GM19328 (cell line): ENCODE data around the gene LRCH1.

Experiments
- ATAC-seq: cut with Tn5 transposase; IDR thresholded peaks from one replicate; pipeline ENCODE4 v1.9.1; 2021; ENCODE audit warnings: mild to moderate bottlenecking, moderate library complexity; ENCODE audit not compliant: unreplicated experiment

Gene LRCH1

DNA sequence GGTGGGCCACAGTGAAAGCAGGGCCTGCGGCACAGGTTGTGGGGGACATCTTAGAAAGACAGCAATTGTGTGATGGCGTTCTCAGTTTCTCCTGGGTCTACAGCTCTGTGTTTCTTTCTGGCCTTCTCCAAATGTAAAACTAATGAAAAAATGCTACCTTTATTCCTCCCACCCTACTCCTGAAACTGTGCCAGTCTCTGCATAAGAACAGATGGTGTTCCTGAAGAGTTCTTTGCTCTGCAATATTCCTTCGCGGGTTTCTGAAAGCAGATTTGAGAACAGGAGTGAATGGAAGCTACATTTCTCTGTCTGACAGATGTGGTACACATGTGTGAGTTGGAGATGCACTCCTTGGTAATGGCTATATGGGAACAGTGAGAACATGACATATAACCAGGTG lies 18.0 kb upstream of the LRCH1 start:
- ATAC-seq, result no peak

- ATAC-seq, result no peak
Observed at GRCh38 chr13:46535825-46536224, 17.1 kb upstream of the LRCH1 start.

GRCh38 chr13:46536341-46536740 lies 16.6 kb upstream of the LRCH1 start:
- no peak for ATAC-seq

DNA sequence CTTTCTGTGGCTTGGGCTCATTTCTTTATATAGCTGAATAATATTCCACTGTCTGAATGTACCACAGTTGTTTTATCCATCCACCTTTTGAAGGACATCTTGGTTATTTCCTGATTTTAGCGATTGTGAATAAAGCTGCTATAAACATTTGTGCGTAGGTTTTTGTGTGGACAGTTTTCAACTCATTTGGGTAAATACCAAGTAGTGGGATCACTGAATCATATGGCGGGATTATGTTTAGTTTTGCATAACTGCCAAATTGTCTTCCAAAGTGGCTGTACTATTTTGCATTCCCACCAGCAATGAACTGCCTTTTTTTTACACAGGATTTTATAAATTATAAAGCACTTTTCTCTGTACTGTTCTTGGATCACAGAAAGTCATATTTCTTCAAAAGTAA lies 13.7 kb upstream of the LRCH1 start:
- ATAC-seq, result no peak

DNA sequence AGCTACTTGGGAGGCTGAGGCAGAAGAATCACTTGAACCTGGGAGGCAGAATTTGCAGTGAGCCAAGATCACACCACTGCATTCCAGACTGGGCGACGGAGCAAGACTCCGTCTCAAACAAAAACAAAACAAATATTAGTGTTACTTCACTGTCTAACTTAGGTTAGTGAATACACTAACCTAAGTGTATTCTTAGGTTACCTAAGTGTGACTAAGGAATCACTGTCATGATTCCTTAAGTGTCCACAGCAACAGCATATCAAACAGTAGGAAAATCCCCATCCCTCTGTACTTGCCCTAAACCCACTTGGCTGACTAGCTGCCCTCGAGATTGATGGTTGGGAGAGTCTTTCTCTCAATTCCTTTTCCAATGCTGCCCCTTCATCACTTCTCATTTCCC lies 11.8 kb upstream of the LRCH1 start:
- ATAC-seq, result no peak

DNA sequence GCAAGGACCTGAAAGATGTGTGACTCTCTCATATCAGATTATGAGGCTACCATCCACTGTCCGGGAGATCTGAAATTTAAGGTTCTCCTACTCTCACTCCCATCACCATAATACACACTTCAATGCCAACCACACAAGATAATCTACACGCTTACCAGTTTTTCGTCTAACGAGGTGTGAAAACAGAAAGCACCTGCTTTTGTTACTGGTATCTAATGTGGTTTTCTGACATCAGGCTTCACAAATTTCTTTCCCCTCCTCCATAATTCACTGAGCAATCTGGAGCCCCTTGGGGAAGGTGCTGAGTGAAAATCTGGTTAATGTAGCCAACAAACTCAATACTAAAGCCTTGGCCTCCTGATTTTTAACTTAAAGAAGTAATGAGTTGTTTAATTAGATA lies 10.1 kb upstream of the LRCH1 start:
- ATAC-seq, result no peak

GRCh38 chr13:46543287-46543686 lies 9.7 kb upstream of the LRCH1 start:
- no peak for ATAC-seq

- no peak for ATAC-seq
Observed at GRCh38 chr13:46544208-46544607, 8.8 kb upstream of the LRCH1 start.

DNA sequence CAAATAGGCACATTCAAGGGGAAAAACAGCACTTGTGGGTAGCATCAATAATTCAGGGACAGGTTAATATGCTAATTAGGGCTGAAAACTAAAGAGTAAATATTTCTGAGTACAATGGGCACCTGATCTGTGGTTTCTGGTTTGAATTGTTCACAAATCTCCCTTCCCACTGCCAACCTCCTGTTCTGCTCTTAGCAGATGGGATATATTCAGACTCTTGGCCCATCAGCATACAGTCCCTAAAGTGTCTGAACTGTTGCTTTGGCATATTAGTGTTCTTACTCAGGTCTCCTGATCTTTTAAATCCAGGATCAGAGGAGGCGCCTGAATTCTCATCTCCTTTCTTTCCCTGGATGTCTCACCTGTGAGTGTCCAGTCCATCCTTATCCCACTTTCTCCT lies 8.2 kb upstream of the LRCH1 start:
- ATAC-seq, result no peak

DNA sequence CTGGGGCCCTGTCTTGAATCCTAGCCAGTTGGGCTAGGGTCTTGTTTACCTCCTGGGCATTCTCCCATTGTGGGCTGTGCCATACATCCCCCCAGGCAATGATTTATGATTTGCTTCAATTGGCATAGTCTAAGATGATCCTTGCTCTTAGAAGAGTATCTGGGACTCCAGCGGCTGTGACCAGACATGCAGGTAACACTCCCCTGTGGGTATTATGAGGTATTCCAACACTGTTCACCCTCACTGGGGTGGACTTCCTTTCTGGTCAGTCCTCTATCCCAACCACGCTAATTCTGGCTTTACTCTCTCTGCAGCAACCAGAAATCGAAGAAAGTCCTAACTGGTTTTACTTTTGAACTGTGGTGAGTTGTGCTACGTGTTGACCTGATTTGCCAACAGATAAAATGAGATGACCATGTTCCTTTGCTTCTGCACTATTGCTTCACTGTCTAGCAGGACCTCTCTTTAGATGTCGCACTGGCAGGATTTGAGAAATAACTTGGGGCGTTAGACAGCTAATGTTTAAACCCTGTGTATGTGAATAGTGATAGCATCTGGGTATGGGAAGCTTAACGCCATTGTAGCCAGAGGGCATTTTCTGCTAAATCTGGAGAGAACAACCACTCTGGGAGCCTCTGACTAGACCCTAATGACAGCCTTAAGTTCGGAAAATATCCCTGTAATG lies 6.7 kb upstream of the LRCH1 start:
- no peak for ATAC-seq

DNA sequence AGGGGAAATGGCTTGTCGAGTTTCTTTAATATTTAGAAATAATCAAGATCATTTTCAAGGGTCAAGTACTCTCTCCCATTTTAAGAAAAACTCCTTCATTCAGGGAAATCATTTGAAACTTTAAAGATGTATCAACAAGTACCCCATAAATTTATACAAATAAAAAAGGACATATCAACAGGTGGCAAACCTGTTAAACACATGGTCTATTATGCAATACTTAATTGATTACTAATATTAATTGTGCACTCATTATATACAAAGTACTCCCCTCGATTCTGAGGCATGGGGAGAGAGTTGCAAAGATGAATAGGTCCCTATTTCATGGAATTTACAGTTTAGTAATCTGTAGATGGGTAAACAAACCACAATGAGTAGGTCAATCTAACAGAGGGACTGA lies 2.1 kb upstream of the LRCH1 start:
- ATAC-seq, result no peak

DNA sequence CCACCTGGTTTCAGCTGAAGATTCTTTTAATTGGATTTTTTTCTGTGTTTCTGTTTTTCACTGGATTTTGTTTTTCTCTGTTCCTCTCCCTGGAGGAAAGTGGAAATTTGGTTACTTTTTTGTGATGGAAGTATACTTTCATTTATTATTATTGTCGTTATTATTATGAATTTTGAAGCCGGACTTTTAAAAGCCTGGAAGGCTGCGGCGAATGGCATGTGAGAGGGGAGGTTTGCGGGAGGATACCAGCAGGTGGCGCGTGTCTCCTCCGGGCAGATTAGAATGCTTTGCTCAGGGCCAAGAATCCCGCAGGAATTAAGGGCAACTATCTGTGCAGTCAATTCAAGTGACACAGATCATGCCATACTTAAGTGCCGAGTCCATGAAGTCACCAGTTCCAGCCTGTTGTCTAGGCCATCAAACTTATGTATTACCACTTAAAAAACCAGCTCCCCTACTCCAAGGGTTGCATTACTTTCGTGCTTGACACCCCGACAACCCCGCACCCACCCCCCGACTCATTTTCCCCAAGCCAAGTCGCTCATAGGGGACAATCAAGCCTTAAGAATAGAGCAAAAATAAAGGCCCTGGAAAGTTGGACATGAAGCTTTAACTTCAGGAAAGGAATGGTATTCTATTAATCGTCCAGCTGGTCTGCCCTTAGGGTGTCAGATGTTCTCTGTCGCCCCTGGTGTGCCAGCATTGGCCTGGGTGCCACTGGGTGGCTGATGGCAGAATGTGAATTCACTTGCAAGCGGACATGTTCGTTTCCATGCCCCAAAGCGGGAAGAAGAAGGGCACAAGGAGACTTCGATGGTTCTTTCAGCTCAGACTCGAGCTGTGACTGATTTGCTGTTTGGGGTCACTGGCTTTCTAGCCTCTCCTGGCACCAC lies 1.3 kb upstream of the LRCH1 start:
- no peak for ATAC-seq

DNA sequence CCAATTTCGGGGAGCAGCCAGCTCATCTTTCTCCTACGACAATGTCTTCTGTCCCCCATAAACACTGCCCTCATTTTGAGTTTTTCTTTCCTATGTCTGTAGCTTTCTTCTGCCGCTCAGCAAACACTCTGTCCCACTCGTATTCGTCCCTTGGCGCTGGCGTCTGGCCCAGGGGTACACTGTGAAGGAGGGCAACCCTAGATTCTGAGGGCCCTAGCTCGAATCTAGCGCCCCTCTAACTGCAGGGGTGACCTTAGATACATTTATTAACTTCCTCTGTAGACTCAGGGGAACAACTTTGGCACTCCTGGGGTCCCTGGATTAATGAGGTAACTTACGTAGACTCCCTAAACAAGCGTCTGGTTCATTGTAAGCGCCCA lies 677 bp upstream of the LRCH1 start:
- no peak for ATAC-seq

GRCh38 chr13:46553521-46553885 lies 533 bp downstream of the LRCH1 start:
- peak; percentile 2 for ATAC-seq

DNA sequence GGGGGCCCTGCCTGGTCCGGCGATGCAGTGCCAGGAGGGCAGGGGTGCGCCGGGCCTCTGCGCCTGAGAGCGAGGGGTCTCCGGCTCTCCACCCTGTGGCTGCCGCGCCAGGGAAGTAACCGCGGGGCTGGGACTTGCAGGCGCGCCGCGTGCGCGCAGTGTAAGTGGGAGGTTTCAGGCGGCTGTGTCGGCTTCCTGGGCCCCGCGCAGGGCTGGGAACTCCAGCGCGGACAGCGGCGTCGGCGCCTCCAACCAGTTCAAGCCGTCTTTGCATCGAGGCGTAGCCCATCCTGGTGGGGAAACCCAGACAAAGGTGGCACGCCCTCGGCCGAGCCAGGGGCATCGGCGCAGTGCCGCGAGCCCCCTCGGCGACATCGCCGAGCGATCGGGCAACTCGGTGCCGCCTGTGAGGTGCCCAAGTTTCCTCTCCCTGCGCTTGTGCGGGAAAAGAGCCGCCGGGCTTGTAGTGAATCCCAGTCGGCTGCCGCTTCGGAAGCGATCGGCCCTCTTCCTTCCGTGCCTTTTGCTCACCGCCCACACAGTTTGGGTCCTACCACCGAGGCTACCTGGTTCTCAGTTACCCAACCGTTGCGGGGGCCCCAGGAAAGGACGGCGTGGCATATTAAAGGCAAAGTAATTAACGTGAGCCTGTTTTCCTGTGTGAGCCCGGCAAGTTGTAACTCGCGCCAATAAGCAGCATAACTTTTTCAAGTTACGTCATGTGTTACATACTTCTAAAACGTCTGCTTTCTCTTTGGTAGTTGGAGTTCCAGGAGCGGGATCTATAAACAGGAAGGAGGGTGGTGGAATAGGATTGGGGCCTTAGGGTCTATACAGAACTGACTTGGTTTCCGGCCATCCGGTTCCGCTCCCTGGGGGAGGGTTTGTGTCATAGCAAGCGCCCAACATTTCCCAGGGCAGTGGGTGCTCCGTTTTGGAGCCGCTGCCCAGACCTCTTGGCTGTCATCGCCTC lies 1.2 kb downstream of the LRCH1 start:
- ATAC-seq, result peak; percentile 42

DNA sequence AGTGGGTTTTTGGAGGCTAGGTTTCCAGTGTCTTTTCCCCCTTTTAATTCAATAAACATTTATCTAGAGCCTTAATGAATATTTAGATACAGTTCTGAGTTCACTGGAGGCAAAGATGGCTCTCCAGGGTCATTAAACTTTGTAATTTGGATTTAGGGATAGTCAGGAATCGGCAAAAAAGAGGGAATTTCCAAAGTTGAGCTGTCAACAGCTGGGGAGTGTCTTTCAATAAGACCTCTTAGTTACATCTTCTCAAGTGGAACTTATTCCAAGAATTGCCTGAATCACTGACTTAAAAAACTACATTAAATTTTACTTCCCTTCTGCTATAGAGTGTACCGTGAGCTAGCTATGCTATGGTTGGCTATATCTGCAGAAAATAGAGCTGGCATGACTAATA lies 2.0 kb downstream of the LRCH1 start:
- no peak for ATAC-seq

DNA sequence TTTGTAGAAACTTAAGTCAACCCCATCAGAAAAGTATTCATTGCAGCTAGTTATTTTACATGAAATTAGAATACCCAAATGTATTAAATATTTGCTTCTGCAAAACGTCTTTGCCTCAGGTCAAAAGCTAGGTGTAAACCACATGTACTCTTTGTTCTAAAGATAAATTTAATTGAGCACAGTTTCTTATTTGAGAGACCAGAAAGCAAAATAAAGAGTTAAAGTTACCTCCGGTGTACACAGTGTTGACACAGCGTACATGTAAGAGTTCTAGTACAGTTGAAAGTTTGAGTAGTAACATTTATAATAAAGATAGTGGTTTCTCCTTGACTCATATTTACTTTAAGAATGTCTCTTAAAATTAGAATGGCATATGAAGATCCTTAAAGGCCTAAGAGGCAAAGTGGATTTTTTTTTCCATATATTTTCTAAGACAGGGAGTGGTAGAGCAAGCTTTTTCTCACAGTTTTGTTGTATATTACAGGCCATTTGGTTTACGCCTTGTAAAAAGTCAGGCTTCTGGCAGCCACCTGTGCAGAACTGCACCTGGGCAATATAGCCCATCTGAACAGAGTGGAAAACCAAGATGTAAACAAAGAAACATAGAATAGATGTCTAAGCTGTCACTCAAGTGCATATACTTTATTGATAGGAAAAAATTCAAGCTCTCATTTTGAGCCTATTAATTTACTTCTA lies 2.9 kb downstream of the LRCH1 start:
- no peak for ATAC-seq

- ATAC-seq, result no peak
Observed at GRCh38 chr13:46556418-46556779, 3.4 kb downstream of the LRCH1 start.

DNA sequence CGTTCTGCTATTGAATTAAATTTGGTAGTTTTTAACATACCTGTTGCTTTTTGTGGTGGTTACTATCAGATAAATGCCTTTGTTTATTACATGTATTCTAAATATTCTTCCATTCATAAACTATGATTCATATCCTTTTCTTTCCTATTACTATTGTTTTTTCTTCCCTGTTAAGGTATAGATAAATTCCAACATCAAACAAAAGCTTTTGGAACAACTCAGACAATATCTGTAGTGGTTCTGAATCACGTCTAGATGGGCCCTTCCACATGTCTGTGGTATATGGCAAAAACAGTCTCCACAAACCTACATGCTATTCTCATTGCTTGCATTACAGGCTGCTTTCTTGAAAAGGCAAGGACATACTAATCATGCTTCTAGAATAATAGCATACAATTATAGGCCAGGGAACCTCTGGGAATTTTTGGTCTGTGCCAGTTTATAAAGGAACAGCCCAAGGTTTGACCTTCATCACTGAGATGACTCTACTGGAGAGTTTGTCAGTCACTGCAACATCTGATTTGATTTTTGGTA lies 6.4 kb downstream of the LRCH1 start:
- ATAC-seq, result no peak

DNA sequence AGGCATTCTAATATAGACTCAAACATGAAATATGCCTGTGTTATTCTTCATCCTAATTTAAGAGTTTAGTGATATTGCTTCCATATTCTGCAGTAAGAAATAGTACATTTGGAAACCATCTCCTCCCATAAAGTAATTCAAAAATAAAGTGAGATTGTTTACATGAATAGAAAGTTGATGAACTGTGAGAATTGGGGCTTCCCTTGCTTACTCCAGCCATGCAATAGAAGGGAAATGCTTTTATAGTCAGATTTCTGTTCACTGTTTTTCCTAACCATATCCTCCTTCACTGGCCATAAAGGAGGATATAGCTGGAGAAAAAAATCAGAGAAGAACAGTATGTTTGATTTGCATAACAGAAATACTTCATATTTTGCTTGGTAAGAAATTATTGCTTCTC lies 7.8 kb downstream of the LRCH1 start:
- ATAC-seq, result no peak

- ATAC-seq, result no peak
Observed at GRCh38 chr13:46561286-46561685, 8.3 kb downstream of the LRCH1 start.
